ENCODE results near the gene TTF2. TPM values are rescaled to one million over a fixed set of nuclear protein-coding genes. Genes with fewer than 3 reads are reported as not detected.

TTF2 gene
- total RNA-seq, 4 donors from 2014 or later = 8.2 to 56.4 (median 17.0) TPM

DNA sequence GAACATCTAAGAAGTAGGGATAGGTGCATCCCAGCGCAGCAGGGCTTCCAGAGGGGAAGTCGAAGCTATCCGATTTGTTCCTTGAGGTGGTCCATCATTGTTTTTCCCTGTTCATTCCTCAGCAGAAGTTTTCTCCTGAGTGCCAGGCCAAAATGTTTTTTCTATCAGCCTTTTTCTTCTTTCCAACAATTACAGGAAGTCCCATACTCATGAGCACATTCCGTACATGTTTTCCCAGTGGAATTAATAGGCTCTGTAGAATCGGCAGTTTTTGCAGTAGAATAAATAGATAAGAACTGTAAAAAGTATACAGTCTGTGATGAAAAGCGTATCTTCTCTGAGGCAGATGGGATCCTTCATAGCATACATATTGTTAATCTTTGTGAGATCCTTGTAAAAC lies 33.8 kb upstream of the TTF2 start:
- no peaks in the 10 kb centered on the region for H3K27me3 ChIP-seq
- intact Hi-C loops (cut with DNase I; ENCODE audit: low total_unique reads) = no loop called here
- H3K27ac ChIP-seq = no peak overlapping the region
- no peak for DNase-seq
- no peaks in the 10 kb centered on the region for H3K4me1 ChIP-seq
- no peak for TF ChIP-seq CTCF (IDR thresholded peaks at IDR 0.05)
- TF ChIP-seq POLR2A (IDR thresholded peaks at IDR 0.05) = no peak
- no peaks in the 10 kb centered on the region for H3K36me3 ChIP-seq
- H3K9me3 ChIP-seq = no peaks in the 10 kb centered on the region
- no peak overlapping the region for H3K4me3 ChIP-seq

DNA sequence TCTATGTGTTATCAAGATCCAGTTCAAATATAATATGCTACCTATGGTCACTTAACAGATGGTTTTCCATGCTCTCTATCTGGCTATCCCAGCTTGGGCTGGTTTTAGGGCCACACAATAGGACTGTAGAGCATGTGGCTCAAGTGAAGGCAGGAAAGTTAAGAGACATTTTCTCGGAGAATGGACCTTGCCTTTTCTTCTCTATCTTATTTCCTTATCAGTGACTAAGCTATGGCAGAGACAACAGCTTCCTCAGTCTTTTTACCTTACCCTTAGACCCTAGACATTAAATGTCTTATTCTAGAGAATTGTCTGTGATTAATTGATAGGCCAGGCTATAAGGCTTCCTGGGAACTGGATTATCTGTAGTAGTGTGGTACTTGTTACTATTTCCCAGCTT lies 30.4 kb upstream of the TTF2 start:
- Histone ChIP-seq H3K9me3 (no peaks in the 10 kb centered on the region), H3K4me1 (no peaks in the 10 kb centered on the region), H3K4me3 (no peak overlapping the region), H3K27ac (no peak overlapping the region), H3K36me3 (no peaks in the 10 kb centered on the region), H3K27me3 (no peaks in the 10 kb centered on the region)
- no peak for DNase-seq
- TF ChIP-seq POLR2A (IDR thresholded peaks at IDR 0.05) = no peak
- TF ChIP-seq CTCF (IDR thresholded peaks at IDR 0.05) = no peak
- intact Hi-C loops (cut with DNase I; ENCODE audit: low total_unique reads) = no loop called here

DNA sequence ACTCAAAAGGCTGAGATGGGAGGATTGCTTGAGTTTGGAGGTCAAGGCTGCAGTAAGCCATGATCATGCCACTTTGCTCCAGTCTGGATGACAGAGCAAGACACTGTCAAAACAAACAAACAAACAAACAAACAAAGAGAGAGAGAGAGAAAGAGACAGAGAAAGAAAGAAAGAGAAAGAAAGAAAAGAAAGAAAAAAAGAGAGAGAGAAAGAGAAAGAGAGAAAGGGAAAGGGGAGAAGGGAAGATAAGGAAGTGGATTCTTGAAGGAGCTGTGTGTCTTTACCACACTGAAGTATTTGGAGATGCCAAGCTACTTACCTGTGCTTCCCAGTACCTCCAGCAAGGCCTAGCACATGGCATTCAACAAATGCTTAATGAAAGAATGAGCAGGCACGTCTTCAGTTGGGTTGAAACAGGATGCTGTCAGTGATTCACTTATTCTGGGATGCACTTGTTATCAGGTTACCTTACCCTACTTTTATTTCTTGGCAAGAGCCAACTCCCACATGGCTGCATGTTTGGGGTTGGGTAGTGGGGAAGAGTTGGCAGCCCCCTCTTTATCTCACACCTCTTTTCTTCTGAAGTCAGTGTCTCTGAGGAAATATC lies 29.8 kb upstream of the TTF2 start:
- no peak for DNase-seq
- Histone ChIP-seq H3K36me3 (no peaks in the 10 kb centered on the region), H3K4me1 (no peaks in the 10 kb centered on the region), H3K4me3 (no peak overlapping the region), H3K9me3 (no peaks in the 10 kb centered on the region), H3K27ac (no peak overlapping the region), H3K27me3 (no peaks in the 10 kb centered on the region)
- no peak for TF ChIP-seq CTCF (IDR thresholded peaks at IDR 0.05)
- TF ChIP-seq POLR2A (IDR thresholded peaks at IDR 0.05) = no peak
- intact Hi-C loops (cut with DNase I; ENCODE audit: low total_unique reads) = no loop called here

- no peaks in the 10 kb centered on the region for H3K4me1 ChIP-seq
- H3K9me3 ChIP-seq = no peaks in the 10 kb centered on the region
- DNase-seq = no peak
- no peak overlapping the region for H3K4me3 ChIP-seq
- intact Hi-C loops (cut with DNase I; ENCODE audit: low total_unique reads) = no loop called here
- TF ChIP-seq CTCF (IDR thresholded peaks at IDR 0.05) (no peak), POLR2A (IDR thresholded peaks at IDR 0.05) (no peak)
- no peaks in the 10 kb centered on the region for H3K27me3 ChIP-seq
- no peaks in the 10 kb centered on the region for H3K36me3 ChIP-seq
- H3K27ac ChIP-seq = no peak overlapping the region
Observed at GRCh38 chr1:117032266-117032665, 27.9 kb upstream of the TTF2 start.

- H3K4me1 ChIP-seq = no peaks in the 10 kb centered on the region
- intact Hi-C loops (cut with DNase I; ENCODE audit: low total_unique reads) = no loop called here
- H3K36me3 ChIP-seq = no peaks in the 10 kb centered on the region
- H3K9me3 ChIP-seq = no peaks in the 10 kb centered on the region
- H3K27me3 ChIP-seq = no peaks in the 10 kb centered on the region
- TF ChIP-seq CTCF (IDR thresholded peaks at IDR 0.05) = no peak
- TF ChIP-seq POLR2A (IDR thresholded peaks at IDR 0.05) = no peak
- no peak overlapping the region for H3K27ac ChIP-seq
- DNase-seq = no peak
- H3K4me3 ChIP-seq = no peak overlapping the region
Observed at GRCh38 chr1:117032681-117033539, 27.2 kb upstream of the TTF2 start.

Measured in uterus (tissue), 4 donors.